Measurements from ENCODE around the gene INO80. TPM values are rescaled to one million over a fixed set of nuclear protein-coding genes. Genes with fewer than 3 reads are reported as not detected.

INO80 gene
- total RNA-seq, 2 donors from 2014 or later: 14.8 to 17.5 TPM

GRCh38 chr15:41001524-41002214, 114.4 kb downstream of the INO80 start:
- Histone ChIP-seq H3K4me1 (ENCODE audit: control insufficient read depth, insufficient read depth, low read length) (no peaks in the 10 kb centered on the region), H3K9me3 (ENCODE audit: control insufficient read depth, low read length) (no peaks in the 10 kb centered on the region), H3K36me3 (ENCODE audit: control insufficient read depth, insufficient read depth, low read length) (peaks cover 81% of the 10 kb centered on the region), H3K27me3 (ENCODE audit: control insufficient read depth, insufficient read depth, low read length, poor library complexity, severe bottlenecking) (no peaks in the 10 kb centered on the region), H3K9ac (ENCODE audit: extremely low read depth, low read length, poor library complexity, severe bottlenecking) (no peak overlapping the region), H3K4me3 (ENCODE audit: low read length) (no peak overlapping the region), H3K27ac (ENCODE audit: low read depth, low read length) (no peak overlapping the region)
- H3K36me3 Mint-ChIP-seq (ENCODE audit: low read depth): peaks cover 57% of the 10 kb centered on the region
- DNase-seq: no peak
- TF ChIP-seq, protein P1, sequence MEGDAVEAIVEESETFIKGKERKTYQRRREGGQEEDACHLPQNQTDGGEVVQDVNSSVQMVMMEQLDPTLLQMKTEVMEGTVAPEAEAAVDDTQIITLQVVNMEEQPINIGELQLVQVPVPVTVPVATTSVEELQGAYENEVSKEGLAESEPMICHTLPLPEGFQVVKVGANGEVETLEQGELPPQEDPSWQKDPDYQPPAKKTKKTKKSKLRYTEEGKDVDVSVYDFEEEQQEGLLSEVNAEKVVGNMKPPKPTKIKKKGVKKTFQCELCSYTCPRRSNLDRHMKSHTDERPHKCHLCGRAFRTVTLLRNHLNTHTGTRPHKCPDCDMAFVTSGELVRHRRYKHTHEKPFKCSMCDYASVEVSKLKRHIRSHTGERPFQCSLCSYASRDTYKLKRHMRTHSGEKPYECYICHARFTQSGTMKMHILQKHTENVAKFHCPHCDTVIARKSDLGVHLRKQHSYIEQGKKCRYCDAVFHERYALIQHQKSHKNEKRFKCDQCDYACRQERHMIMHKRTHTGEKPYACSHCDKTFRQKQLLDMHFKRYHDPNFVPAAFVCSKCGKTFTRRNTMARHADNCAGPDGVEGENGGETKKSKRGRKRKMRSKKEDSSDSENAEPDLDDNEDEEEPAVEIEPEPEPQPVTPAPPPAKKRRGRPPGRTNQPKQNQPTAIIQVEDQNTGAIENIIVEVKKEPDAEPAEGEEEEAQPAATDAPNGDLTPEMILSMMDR (conservative IDR thresholded peaks at IDR 0.05): no peak
- 89 to 92% methylated on average over 3 to 5 of the region's 5 CpGs for WGBS, 2 experiments (ENCODE audit: insufficient coverage in 1 of 2, insufficient read length in 1 of 2)
- peak overlapping the region; percentile 45 for H3K27ac Mint-ChIP-seq
- no peak overlapping the region for H3K4me3 Mint-ChIP-seq
- no peaks in the 10 kb centered on the region for H3K9me3 Mint-ChIP-seq
- H3K27me3 Mint-ChIP-seq (ENCODE audit: insufficient read depth): no peaks in the 10 kb centered on the region
- no peaks in the 10 kb centered on the region for H3K4me1 Mint-ChIP-seq

DNA sequence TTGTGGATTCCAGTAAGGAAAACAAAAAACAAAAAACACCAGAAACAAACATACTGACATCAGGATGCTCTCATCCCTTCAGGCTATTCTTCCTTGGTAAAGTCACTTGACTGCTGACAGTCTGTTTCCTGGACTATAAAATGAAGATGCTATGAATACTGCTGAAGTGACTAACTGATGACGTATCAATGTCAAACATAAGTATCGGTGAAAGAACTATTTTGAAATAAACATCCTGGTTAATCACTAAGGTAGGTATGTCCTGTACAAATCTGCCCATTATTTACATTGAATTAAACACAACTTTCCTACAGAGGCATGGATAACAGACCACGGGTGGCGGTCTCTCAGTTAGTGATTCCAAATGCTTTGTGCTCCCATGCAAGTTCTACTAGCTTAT, 116.9 kb downstream of the INO80 start:
- Mint-ChIP-seq H3K4me1 (no peaks in the 10 kb centered on the region), H3K9me3 (no peaks in the 10 kb centered on the region), H3K27me3 (ENCODE audit: insufficient read depth) (no peaks in the 10 kb centered on the region), H3K4me3 (no peak overlapping the region), H3K36me3 (ENCODE audit: low read depth) (peaks cover 60% of the 10 kb centered on the region), H3K27ac (no peak overlapping the region)
- Histone ChIP-seq H3K27me3 (ENCODE audit: control insufficient read depth, insufficient read depth, low read length, poor library complexity, severe bottlenecking) (no peaks in the 10 kb centered on the region), H3K27ac (ENCODE audit: low read depth, low read length) (no peak overlapping the region), H3K9ac (ENCODE audit: extremely low read depth, low read length, poor library complexity, severe bottlenecking) (no peak overlapping the region), H3K4me1 (ENCODE audit: control insufficient read depth, insufficient read depth, low read length) (no peaks in the 10 kb centered on the region), H3K4me3 (ENCODE audit: low read length) (no peak overlapping the region), H3K36me3 (ENCODE audit: control insufficient read depth, insufficient read depth, low read length) (peaks cover 84% of the 10 kb centered on the region), H3K9me3 (ENCODE audit: control insufficient read depth, low read length) (no peaks in the 10 kb centered on the region)
- DNase-seq: no peak
- WGBS, 2 experiments (ENCODE audit: insufficient coverage in 1 of 2, insufficient read length in 1 of 2): 86 to 97% methylated on average over 2 to 4 of the region's 4 CpGs
- TF ChIP-seq, protein P1 (conservative IDR thresholded peaks at IDR 0.05): no peak

- Mint-ChIP-seq H3K27me3 (ENCODE audit: insufficient read depth) (no peaks in the 10 kb centered on the region), H3K36me3 (ENCODE audit: low read depth) (peaks cover 59% of the 10 kb centered on the region), H3K27ac (no peak overlapping the region), H3K4me1 (peaks cover 10% of the 10 kb centered on the region), H3K9me3 (no peaks in the 10 kb centered on the region), H3K4me3 (no peak overlapping the region)
- no peak for DNase-seq
- peaks cover 6% of the 10 kb centered on the region for H3K4me1 ChIP-seq (ENCODE audit: control insufficient read depth, insufficient read depth, low read length)
- peaks cover 2% of the 10 kb centered on the region for H3K9me3 ChIP-seq (ENCODE audit: control insufficient read depth, low read length)
- no peak overlapping the region for H3K27ac ChIP-seq (ENCODE audit: low read depth, low read length)
- TF ChIP-seq, protein P1 (conservative IDR thresholded peaks at IDR 0.05): no peak
- 93 to 100% methylated on average over 1 to 3 of the region's 3 CpGs for WGBS, 2 experiments (ENCODE audit: insufficient coverage in 1 of 2, insufficient read length in 1 of 2)
- no peaks in the 10 kb centered on the region for H3K27me3 ChIP-seq (ENCODE audit: control insufficient read depth, insufficient read depth, low read length, poor library complexity, severe bottlenecking)
- H3K36me3 ChIP-seq (ENCODE audit: control insufficient read depth, insufficient read depth, low read length): peaks cover 74% of the 10 kb centered on the region
- H3K9ac ChIP-seq (ENCODE audit: extremely low read depth, low read length, poor library complexity, severe bottlenecking): no peak overlapping the region
- no peak overlapping the region for H3K4me3 ChIP-seq (ENCODE audit: low read length)
Observed at GRCh38 chr15:40995656-40996055, 120.4 kb downstream of the INO80 start.
